WERI-Rb-1 (cell line): ENCODE results near the gene FAM72C.
"Not testable (repeated sequence)": the region's sequence is repeated elsewhere in the genome, so short reads cannot be mapped to it uniquely, and the experiment has no call there.

ENCODE experiments used
- DNase-seq: peaks from one replicate; pipeline ENCODE4 v3.0.0-alpha.2; 2020
- H3K27ac ChIP-seq: fragments of 250-450 bp; sonication (Bioruptor Pico); 2 replicates; pipeline ENCODE4 v1.5.1; 2020; ENCODE audit warnings: mild to moderate bottlenecking, moderate library complexity
- H3K27me3 ChIP-seq: fragments of 250-450 bp; sonication (Bioruptor Pico); 2 replicates; pipeline ENCODE4 v1.5.1; 2021; ENCODE audit warnings: mild to moderate bottlenecking, low read depth, moderate library complexity; ENCODE audit not compliant: insufficient read depth, severe bottlenecking
- H3K36me3 ChIP-seq: fragments of 250-450 bp; sonication (Bioruptor Pico); 2 replicates; pipeline ENCODE4 v1.5.1; 2020; ENCODE audit warnings: mild to moderate bottlenecking, moderate library complexity
- H3K4me3 ChIP-seq: 2 replicates; pipeline ENCODE4 v1.5.1; 2011; ENCODE audit warnings: low read depth, mild to moderate bottlenecking, control low read depth, low read length
- H3K9me3 ChIP-seq: fragments of 250-450 bp; sonication (Bioruptor Pico); 2 replicates; pipeline ENCODE4 v1.5.1; 2021; ENCODE audit warnings: mild to moderate bottlenecking, moderate library complexity; ENCODE audit not compliant: severe bottlenecking

FAM72C gene

DNA sequence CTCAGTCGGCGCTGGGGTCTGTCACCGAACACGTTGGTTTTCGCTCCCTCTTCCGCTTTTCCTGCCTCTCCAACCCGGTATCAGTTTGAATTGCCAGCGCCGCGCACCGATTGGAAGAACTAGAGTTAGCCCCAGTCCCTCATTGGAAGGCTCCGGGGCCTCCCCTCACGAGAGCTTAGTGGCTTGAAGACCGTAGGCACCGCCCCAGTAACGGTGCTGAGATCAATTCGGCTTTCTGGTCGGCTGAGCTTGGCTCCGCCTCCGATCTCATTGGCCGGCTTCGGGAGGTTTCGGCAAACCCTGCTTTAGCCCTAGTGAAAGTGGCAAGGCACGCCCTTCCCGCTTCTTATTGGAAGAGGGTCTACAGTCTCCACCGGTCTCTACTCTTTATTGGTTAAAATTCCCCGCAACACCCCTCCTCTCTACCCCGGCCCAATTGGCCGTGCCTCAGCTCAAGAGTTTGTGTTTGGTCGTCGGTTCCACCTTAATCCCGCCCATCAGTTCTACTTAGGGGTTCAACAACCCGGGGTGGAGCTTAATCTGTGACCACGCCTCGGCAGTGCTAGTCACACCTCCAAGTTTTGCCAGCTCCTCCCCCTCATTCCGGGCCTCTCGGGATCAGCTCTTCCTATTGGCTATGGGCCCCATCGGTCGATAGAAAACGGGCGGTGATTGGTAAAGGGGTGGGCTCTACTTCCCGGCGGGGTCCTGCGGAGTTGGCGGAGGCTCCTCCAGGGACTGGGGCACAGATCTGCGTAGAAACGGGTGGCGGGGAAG lies at the start of gene FAM72C:
Gene FAM72C (minus strand): TSS at position 63 of the 777 bp plus-strand sequence. CDS start 845 bp downstream, outside the sequence.
- not testable (repeated sequence) for H3K27ac ChIP-seq, H3K4me3 ChIP-seq, H3K36me3 ChIP-seq, DNase-seq, H3K27me3 ChIP-seq, H3K9me3 ChIP-seq

- not testable (repeated sequence) for H3K36me3 ChIP-seq, H3K9me3 ChIP-seq, H3K27ac ChIP-seq, H3K4me3 ChIP-seq, H3K27me3 ChIP-seq, DNase-seq
Observed at GRCh38 chr1:144020001-144020738, 48.4 kb upstream of the FAM72C start.

GRCh38 chr1:144019101-144019500 lies 47.3 kb upstream of the FAM72C start:
- H3K9me3 ChIP-seq, H3K4me3 ChIP-seq, DNase-seq, H3K36me3 ChIP-seq, H3K27ac ChIP-seq, H3K27me3 ChIP-seq: not testable (repeated sequence)

GRCh38 chr1:144015180-144015966 lies 43.6 kb upstream of the FAM72C start:
- not testable (repeated sequence) for H3K27ac ChIP-seq, H3K9me3 ChIP-seq

GRCh38 chr1:144014528-144014927 lies 42.7 kb upstream of the FAM72C start:
- H3K9me3 ChIP-seq, DNase-seq, H3K27me3 ChIP-seq, H3K36me3 ChIP-seq, H3K4me3 ChIP-seq, H3K27ac ChIP-seq: not testable (repeated sequence)

More at GRCh38 chr1:144015180-144015966, 43.6 kb upstream of the FAM72C start:
- DNase-seq, H3K4me3 ChIP-seq, H3K36me3 ChIP-seq, H3K27me3 ChIP-seq: not testable (repeated sequence)

DNA sequence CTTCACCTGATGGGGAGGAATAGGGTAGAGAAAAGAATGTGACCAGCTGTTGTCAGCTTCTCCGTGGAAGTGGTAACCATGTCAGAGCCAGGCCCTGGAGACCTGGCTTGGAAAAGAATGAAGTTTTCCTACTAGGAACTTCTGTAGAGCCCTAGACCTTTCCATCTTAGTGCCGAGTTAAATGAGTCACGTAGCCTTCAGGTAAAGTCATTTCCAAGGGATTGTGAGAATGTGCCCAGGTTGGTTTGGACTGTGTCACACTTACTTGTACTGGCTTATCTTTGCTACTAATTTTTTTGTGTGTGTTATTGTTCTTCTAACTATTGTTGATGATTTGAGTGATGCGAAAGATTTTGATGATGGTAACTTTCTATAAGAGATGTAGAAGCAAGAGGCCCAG lies 42.3 kb upstream of the FAM72C start:
- not testable (repeated sequence) for H3K9me3 ChIP-seq, H3K4me3 ChIP-seq, H3K27me3 ChIP-seq, DNase-seq, H3K27ac ChIP-seq, H3K36me3 ChIP-seq

- not testable (repeated sequence) for H3K27me3 ChIP-seq, H3K9me3 ChIP-seq, H3K36me3 ChIP-seq, H3K4me3 ChIP-seq, DNase-seq, H3K27ac ChIP-seq
Observed at GRCh38 chr1:144012168-144012733, 40.5 kb upstream of the FAM72C start.

- H3K36me3 ChIP-seq, H3K27ac ChIP-seq, H3K4me3 ChIP-seq, H3K9me3 ChIP-seq, H3K27me3 ChIP-seq, DNase-seq: not testable (repeated sequence)
Observed at GRCh38 chr1:144009410-144009809, 37.6 kb upstream of the FAM72C start.

GRCh38 chr1:144004259-144004658 lies 32.5 kb upstream of the FAM72C start:
- not testable (repeated sequence) for H3K36me3 ChIP-seq, H3K9me3 ChIP-seq, H3K27me3 ChIP-seq, DNase-seq, H3K27ac ChIP-seq, H3K4me3 ChIP-seq

DNA sequence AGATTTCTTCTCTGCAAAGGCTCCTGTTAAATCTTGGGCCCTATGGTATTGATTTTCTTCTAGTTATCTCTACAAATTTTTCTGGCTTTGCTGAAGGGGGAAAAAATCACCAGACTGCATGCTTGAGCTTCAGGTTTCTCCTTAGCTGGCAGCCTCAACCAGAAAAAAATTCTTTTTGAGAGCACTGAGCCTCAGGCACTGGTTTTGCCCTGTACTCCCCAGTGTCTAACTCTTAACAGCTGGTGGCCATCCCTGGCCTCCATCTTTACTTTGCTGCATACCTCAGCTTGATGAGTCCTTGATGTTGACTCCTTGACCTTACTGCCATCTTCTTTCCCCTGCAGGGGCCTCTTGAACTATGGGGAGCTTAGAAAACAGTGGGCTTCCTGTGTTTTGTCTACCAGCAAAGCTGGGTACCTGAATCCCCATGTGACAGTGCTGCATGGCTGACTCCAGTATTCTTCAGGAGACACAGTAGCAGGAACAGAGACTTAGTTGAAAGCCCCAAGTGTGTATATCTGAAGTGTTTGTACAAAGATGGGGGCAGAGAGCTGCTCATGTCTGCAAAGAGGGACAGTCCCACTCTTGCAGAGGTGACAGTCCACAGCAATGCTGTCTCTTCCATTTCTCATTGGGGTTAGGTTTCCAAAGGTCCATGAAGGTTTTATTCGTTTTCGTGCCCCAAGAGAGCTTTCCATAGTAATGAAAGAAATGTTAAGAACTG lies 31.7 kb upstream of the FAM72C start:
- not testable (repeated sequence) for H3K4me3 ChIP-seq, DNase-seq, H3K9me3 ChIP-seq, H3K27ac ChIP-seq, H3K36me3 ChIP-seq, H3K27me3 ChIP-seq
